Muscle of back (tissue), 11 donors: ENCODE results near the gene ZNF521. TPM values are rescaled to one million over a fixed set of nuclear protein-coding genes. Genes with fewer than 3 reads are reported as not detected.

ENCODE experiments used
- DNase-seq, 3 donors: peaks; one replicate each; pipeline versions ENCODE4 v3.0.0 to v3.0.0-alpha.2; 2013
- polyA plus RNA-seq, 10 donors: library from polyadenylated mRNA; unstranded; fragments of 120-200 nt; gene quantifications; one replicate each; pipeline ENCODE4 v1.2.1, GENCODE V29; 2013; ENCODE audit not compliant: insufficient read length in 10 of 10

The ZNF521 gene
- polyA plus RNA-seq, 10 donors: 36.4 to 54.8 (median 43.6) TPM

DNA sequence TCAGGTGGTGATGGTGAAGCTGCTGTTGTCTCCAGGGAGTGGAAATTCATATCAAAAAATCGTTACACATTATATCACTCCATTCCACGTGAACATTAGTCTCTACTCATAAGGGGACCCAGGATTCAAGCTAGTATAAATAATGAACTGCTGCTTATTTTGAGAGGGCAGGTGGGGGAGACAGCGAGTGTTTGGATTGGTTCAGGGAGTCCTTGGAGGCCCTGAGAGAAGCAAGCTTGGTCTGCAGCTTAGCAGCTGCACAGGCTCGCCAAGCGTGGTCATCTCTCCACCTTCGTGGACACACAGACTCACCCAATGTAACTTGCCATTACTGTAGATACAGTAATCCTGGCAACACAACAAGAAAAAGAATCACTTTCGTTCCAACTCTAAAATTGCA, 177.6 kb downstream of the ZNF521 start:
- peak in 1 of 3 donors; percentile 46 for DNase-seq

DNA sequence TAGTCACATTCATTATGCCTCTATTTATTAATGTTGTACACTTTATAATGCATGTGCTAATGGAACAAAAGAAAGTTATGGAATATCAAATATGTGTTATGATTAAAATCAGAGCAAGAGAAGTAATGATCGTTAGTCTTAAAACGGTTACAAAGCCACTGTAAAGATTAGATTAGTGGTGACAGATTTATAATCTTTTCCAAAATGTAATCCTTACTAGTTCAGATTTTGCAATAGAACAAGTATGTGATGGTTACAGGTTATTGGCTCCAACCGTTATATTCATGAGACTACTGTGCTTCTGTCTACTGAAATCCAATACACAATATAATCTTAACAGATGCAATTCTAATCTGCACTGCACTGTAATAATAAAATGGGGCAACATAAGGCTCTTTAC, 180.6 kb downstream of the ZNF521 start:
- DNase-seq: no peak

DNA sequence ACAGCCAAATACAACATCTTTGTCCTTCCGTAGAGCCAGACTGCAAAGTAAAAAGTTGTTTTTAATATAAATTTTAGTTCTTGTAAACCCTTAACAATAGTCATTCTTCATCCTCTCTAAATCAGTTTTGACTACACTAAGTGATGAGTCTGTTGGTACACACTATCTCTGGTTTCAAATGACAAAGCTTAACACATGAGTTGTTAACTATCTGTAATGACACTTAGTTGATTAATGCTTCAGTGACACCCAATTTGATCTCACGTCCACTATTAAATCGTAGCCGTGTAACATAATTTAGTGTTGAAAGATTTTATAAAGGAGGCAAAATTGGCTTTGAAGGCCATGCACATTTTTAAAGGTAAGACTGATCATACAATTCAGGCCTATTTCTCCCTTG, 181.6 kb downstream of the ZNF521 start:
- DNase-seq: no peak

DNA sequence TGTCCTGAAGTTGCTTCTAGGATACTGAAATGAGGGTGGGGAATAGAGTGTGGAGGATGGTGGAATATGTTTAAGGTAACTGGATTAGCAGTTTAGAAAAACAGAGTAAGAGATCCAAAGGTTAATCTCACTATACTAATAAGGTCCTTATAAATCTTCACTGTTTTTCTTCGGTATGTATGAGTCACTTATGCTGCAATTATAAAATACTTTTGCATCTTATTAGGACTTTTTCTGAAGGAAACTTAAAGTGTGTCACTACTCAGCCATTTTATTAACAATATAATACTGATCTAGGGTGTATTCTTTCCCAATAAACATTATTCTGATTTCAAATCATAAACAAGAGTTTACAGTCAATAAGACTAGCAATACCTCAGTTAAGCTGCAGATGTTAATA, 182.3 kb downstream of the ZNF521 start:
- no peak for DNase-seq

DNA sequence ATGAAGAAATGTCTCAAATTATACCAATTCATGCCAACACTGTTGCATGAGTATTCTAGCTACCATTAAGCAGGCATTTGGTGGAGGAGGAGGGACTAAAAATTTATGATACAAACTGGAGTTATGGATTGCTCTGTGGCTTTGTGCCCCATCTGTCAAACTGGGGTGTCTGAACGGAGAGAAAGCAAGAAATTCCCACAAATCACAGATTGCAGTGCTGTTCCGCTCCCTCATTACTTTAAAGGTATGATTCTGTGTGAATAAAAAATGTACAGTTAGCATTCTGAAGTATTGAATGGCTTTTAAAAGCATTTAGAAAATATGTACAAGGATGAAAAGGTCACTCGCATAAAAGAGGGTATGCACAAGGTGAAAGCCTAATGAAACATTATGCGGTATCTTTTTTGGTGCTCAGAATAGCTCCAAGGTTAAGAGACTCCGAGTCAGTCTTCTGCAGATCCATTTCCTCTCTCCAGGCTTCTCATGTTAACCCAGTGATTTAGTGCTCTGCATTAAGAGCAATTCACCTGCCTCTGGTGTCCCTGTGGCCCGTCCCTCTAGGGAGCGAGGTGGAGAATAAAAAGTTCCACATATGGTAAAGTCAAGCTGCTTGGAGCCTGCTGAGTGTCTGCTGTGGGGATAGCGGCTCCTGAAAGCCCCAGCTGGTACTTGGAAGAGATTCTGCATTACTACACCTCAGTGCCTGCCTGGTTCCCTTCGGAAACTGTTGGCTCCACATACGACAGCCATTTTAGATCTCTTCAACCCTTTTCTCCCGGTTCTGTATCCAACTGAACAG, 184.2 kb downstream of the ZNF521 start:
- peak in 1 of 3 donors; percentile 29 for DNase-seq

DNA sequence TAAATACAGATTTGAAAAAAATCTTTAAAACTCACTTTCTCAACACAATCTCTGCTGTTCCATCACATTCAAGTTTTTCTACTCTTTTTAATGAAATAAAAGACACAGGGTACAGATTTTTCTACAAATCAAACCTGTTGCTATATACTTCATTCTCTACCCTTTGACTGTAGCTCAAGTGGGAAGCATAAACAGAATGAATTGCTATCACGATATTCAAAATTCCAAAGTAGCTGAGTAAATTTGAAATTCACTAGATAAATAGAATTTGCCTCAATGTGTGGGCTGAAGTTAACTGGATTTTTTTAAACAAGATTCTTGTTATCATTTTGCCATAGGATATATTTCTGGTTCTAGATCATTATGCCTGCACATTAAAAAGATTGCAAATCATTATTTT, 185.9 kb downstream of the ZNF521 start:
- DNase-seq: no peak

DNA sequence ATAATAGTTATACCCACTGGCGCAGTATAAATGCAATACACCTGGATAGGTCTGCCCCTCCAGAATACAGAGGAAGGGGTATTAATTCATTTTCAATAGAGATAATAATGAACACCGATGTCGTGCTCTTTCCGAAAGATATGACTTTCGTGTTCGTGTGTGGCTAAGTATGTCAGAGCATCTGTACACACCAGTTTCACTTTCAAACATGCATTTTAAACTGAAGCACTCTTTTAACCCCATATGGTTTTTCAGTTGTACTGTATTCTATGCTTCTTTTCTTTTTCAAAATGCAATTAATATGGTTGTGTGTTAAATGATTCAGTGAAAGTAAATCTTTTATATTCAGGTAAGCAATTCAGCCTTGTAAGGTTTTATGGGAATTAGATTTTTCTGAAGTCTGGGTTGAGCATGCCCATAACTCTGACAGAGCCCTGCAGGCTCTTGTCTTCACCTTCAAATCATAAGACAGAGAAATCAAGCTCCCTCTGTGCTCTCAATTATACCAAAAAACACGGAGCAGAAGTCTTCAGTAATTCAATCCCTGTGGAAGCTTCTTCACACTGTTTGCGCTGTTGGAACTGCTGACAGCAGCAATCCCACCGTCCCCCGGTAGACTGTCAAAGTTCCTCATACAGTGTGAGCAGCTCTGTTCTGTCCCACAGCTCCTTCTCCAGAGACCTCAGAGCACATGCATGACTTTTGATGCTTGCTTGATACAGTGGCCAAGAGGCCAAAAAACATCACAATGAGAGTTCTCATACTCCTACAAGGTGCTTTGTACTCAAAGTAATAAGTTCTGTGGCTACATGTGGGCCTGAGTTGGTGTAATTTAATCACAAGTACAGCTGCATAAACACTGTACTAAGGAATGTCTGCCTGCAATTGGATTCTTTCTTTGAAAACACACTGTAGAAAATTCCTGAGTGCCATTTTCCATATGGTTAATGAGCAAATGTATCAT, 186.8 kb downstream of the ZNF521 start:
- peak in 2 of 3 donors; percentile 49 to 81 for DNase-seq

DNA sequence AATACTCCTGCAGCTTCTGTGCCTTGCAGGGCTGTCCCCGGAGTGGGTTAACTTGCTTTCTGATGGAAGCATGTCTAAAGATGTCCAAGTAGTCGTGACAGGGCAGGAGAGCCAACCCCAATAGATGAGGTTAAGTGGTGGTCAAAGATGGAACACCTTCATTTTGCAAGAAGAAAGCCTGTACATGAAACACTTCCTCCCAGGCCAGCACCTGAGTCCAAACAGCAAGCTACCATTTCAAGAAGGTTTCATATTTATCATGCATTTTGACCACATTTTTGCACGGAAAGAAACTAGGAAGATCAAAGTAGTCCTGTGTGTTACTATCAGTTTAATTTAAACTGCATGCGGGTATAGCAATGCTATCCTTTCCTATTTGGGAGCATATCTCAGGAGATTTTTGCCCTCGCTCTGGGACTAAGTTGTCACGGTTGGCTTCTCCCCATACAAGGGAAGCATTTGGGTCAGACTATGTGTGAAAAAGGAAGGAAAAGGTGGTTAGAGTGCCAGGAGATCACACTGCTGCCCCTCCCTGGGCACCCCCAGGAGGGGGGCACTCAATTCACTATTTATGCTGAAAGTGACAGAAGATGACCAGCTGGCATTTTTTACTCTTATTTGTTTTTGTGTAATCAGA, 187.6 kb downstream of the ZNF521 start:
- no peak for DNase-seq

DNA sequence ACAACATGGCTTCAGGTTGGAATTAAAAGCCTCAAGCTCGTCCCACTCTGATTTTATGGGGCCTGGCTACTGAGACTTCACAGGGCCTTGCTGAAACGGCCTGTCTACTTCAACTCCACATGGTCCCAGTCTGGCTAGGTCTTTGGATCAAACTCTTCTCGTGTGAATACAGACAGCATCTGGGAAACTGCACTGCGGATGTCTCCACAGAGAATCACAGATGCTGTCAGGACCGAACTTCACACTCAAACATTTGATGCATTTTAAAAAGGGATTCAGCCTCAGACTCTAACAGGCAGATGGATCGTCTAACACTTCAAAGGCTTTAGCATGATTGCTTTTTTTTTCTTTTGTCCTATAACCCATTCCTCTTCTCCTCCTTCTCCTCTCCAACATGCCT, 198.5 kb downstream of the ZNF521 start:
- no peak for DNase-seq

DNA sequence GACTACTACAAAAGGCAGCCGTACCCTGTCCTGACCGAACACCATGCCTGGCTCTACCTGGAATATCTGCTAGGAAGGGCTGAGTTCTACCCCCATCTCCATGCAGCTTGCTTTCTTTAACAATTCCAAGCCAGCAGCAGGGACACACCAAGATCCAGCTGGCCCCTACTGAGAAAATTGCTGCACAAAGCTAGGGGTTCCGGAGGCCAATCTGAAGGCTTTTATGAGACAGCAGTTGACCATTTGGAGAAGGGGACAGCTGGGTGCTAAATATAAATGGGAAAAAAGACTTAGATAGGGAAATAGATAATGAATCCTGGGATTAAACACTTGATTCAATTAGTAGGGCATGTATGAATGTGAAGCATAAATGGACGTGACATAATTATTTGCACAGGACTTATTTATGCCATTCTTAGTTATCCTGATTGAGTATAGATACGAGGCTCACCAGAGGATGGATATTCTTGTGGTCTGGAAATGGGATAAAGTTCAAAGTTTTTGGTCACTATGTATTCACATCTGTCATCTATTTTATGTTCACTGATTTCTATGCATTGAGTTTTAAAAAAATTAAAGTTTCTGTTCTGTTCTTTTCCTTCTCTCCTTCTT, 204.0 kb downstream of the ZNF521 start:
- no peak for DNase-seq

DNA sequence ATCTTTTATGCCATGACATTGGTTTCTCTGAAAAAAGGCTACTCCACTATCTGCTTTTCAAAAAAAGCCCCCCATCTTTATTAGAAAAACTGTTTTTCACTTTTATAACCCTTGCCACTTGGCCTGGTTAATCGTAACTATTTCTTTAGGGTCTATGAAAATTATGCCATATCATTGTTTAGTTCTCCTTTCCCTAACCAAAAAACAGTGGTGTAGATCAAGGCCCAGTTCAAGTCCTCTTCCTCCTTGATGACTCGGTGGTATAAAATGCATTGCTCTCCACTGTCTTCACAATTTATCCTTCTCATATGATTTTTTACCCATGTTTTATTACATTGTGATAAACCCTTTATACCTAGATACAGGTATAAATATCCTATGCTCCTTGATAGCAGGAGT, 205.5 kb downstream of the ZNF521 start:
- no peak for DNase-seq

DNA sequence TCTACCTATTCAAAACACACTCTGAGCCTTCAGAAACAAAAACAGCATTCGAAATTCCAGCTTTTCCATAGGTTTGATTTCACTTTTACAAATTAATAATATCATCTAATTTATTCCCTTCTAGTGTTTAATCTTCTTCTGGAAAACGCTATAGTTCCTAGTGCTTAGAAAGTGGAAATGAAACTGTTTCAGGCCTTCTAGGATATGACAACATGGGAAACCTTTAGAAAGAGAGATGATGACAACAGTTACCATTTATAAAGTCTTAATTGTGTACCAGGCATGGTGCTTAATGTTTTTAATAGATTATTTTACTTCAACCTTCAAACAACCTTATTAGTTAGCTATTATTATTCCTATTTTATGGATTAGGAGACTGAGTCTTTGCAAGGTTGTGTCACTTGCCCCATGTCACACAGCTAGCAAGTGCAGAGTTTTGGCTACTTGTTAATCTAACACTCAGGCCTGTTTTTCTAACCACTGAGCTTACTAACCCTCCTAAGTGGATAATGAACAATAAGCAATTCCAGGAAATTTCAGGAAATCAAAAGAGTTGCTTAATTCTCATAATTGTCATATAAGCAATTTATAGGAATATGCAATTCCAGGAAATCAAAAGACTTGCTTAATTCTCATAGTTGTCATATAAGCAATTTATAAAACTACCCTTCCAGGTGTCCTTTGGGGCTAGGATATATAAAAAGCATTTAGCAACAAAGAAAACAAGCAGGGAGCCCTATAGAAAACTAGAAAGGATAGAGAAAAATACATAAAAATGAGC, 206.0 kb downstream of the ZNF521 start:
- DNase-seq: no peak

DNA sequence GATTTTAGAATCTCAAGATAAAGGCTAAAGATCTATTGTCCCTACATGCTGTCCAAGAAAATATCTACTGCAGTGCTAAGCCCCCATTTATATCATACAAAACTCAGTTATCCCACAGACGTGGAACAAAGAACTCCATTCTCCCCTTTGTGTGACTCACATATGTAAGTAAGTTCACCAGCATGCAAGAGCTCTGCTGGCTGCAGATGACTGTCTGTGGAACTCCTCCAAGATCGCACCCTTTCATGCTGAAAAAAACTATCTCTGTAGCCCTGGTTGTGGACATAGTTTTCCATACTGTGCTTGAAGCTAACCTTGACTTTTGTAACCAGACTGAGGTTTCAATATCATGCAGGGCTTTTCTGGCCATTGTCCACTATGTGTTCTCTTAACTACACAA, 207.1 kb downstream of the ZNF521 start:
- DNase-seq: peak; percentile 63 to 79 (median 64)

DNA sequence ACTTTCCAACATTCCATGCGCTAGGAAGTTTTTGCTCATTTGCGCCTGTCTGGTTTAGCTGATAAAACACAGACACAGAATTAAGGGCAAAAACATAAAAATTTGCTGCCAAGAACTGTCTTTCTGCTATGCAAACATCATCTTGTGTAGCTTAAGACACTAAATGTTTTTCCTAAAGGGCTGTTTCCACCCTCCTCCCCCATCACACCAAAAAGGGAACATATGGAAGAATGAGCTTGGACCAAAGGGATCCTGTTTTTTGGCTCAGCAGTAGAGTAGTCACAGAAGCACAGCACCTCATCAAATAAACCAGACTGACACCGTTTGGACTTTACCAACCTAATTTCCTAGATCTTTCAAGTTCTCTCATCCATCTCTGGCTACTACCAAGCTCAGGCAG, 210.1 kb downstream of the ZNF521 start:
- peak in 1 of 3 donors; percentile 72 for DNase-seq

DNA sequence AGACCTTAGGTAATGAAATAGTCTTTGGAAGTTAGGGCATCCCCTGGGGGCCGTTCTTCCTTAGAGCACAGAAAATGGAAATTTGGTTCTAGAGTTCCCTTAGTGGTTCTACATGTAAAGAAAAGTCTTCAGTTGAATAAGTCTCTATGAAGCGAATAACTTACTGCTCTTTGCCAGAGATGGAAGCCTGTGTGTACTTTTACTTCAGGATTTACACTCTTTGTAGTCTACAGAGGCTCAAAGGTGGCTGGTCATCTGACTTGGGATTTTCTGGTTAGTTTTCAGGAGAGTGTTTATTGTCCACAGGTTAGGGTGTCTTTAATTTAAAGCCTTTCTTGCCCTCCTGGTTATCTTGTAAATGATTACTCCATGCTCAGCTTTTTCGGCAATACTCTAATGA, 210.6 kb downstream of the ZNF521 start:
- DNase-seq: peak in 1 of 3 donors; percentile 38

DNA sequence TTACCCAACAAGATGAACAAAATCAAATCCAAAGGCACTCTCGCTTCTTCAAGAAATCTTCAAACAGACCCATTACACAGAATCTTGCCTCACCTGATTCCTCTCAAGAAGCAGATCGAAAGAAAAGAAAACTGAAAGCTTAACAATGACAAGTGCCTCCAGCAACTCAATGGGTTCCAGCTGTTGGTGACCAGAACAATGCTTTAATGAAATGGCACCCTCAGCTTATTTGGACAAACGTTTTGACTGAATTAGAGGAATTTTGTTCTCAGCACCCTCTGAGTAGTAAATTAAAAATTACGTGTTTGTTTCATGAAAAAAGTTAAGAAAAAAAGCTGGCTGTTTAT, 211.0 kb downstream of the ZNF521 start:
- DNase-seq: no peak

DNA sequence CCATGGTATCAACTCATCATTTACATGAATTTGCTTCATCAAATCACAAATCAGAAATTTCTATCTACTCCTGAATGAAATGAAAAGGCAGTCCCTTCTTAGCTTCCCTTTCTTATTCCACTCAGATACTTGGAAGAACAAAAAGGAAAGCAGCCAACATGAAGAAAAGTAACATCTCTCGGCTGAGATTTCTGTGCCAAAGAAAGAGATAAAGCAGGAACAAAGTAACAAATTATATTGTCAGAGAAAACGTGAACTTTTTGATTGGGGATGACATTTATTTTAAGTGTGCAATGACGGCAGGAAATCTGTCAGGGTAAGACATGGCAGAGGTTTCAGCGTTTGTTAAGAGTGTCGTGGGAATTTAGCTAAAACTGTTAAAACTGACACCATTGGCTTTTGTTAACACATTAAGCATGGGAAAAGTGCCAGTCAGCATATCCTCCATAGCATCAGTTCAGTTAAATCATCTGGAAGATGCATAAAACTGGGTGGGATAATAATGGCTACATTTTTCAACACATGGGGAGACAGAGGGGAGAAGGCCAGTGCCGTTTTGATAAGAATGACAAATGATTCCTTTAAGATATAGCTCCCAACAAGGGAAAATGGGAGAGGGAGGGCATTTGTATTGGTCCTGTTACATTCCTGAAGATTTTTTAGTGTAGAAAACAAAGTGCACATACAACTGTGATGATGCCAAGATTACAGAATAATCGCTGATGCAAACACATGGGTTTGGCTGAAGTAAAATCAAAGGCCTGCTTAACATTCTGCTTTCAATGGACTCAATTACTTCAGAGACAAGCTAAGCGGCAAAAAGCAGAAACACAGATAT, 211.6 kb downstream of the ZNF521 start:
- DNase-seq: peak in 1 of 3 donors; percentile 77

DNA sequence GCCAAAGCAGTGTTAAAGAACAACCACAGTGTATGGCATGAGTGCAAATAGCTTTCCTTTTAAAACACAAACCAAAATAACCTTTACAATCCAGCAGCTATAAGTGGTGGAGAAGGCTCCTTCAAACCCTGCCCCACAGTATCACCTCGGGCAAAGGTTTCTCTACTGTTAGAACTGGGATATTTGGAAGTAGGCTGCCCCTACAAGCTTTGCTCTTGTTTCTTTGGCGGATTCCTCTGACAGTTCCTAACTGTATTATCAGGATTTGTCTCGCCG, 214.8 kb downstream of the ZNF521 start:
- no peak for DNase-seq

DNA sequence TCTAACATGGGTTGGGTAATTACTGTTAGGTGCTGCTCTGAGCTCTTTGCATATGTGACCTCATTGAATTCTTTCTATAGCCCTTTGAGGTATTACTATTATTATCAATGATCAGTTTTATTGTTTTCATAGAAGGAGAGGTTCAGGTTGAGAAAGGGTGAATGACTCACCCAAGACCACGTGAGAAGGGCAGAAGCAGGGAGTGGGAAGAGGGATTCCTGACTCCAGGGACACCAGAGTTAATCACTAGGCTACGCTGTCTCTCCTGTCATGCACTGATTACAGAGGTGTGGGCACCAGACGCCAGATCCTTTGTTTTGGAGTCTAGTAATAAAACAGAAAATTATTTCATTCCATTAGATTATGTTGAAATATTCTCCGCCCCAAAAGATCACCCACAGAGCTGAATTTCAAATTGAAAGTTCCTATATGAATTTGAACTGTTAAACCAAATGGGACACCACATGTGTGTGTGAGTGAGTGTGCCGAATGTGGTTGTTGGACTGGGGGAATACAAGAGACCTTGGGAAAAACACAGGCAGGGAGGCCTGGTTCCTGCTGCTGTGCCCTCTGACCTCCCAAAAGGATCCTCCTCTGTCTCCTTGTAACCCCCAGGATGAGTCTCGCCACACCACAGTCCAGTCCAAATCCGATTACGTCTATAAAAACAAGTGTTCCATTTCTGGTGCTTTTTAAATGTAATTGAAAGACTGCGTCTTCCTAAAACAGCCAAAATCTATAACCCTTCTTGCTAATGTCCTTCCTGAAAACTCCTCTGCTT, 215.4 kb downstream of the ZNF521 start:
- peak in 1 of 3 donors; percentile 54 for DNase-seq

DNA sequence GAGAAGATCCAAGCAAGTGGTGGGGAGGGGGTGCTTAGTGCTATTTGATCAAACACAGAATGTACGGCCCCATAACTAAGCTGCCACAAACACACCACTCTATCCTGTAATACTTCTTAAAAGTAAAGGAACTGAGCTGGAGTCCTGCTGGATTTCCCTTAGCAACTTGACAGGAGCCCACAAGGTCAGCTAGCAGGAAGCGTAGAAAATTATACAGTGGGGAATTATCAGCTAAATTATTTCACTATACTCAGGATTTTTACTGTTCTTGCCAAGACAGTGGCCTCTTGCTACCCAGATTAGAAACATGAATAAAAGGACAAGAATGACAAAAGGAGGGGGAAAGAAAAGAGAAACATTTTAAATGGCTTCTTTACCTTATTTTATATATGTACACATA, 217.1 kb downstream of the ZNF521 start:
- DNase-seq: no peak
